Endothelial cell of umbilical vein (primary cell): ENCODE data around the gene LRRC32. TPM values are rescaled to one million over a fixed set of nuclear protein-coding genes. Genes with fewer than 3 reads are reported as not detected.

Experiments
- BruUV-seq: library from RNA; stranded (reverse); fragments of 400-500 nt; replicated peaks from 2 replicates; lab custom pipeline; 2021; lab: Mats Ljungman, UMichigan
- CTCF ChIA-PET: fragments of 300-600, 350-600 bp; sonication (Branson Sonifier 250); formaldehyde crosslinking; loops from one replicate; lab custom pipeline; 2021; ENCODE audit warnings: antibody characterized with exemption, inconsistent platforms; lab: Charles Lee
- POLR2A ChIA-PET: fragments of 300-600, 350-600 bp; sonication (Branson Sonifier 250); formaldehyde crosslinking; loops from one replicate; lab custom pipeline; 2021; ENCODE audit warnings: antibody characterized with exemption, inconsistent platforms; lab: Charles Lee
- DNase-seq: peaks from one replicate; pipeline ENCODE4 v3.0.0-alpha.2; 2011; ENCODE audit warnings: low read depth, low spot score
- FAIRE-seq: peaks from 2 replicates; lab custom pipeline; 2011; peaks lifted over from hg19 to GRCh38; lab: Jason Lieb, UNC
- H2AFZ ChIP-seq: 2 replicates; pipeline ENCODE4 v1.6.0; 2012; ENCODE audit warnings: low read depth, low read length, control low read depth, inconsistent platforms
- H3K27ac ChIP-seq: 2 replicates; pipeline ENCODE4 v1.5.1; 2011; ENCODE audit warnings: low read depth, mild to moderate bottlenecking, control low read depth, low read length, moderate library complexity; ENCODE audit not compliant: insufficient read depth
- H3K27me3 ChIP-seq, 2 experiments: 2 replicates each; pipeline versions ENCODE4 v1.6.0 to v1.6.1; 2011; ENCODE audit warnings: low read length in 2 of 2, mixed read lengths in 1 of 2; ENCODE audit not compliant: control insufficient read depth in 2 of 2, insufficient read depth in 2 of 2
- H3K36me3 ChIP-seq, 2 experiments: 2 replicates in 1 of 2; 3 replicates in 1 of 2; pipeline ENCODE4 v1.5.1; 2011; ENCODE audit warnings: low read length in 2 of 2, mild to moderate bottlenecking in 1 of 2, moderate library complexity in 1 of 2; ENCODE audit not compliant: control insufficient read depth in 2 of 2, insufficient read depth in 2 of 2; ENCODE audit errors: extremely low read depth in 1 of 2
- H3K4me1 ChIP-seq: 3 replicates; pipeline ENCODE4 v1.5.1; 2011; ENCODE audit warnings: mild to moderate bottlenecking, low read length; ENCODE audit not compliant: control insufficient read depth, insufficient read depth; ENCODE audit errors: extremely low read depth
- H3K4me2 ChIP-seq: 2 replicates; pipeline ENCODE4 v1.6.1; 2011; ENCODE audit warnings: low read length, control low read depth, mixed read lengths; ENCODE audit not compliant: insufficient read depth
- H3K4me3 ChIP-seq, 3 experiments: fragments of 200-600 bp in 1 of 3; sonication (generic), shearing (Covaris generic) in 1 of 3; replicated peaks in 1 of 3; 2 replicates each; pipeline ENCODE4 v1.5.1; 2011 to 2016; ENCODE audit warnings: control low read depth in 3 of 3, low read length in 3 of 3, mild to moderate bottlenecking in 2 of 3, inconsistent platforms in 1 of 3, low read depth in 1 of 3, moderate library complexity in 1 of 3; ENCODE audit not compliant: insufficient read depth in 1 of 3
- H3K79me2 ChIP-seq: 2 replicates; pipeline ENCODE4 v1.6.0; 2012; ENCODE audit warnings: low read length, inconsistent platforms; ENCODE audit not compliant: control insufficient read depth, insufficient read depth
- H3K9ac ChIP-seq: replicated peaks from 2 replicates; pipeline ENCODE3; 2011; ENCODE audit warnings: low read length, control low read depth; ENCODE audit not compliant: insufficient read depth; ENCODE audit errors: extremely low read depth
- H3K9me1 ChIP-seq: replicated peaks from 3 replicates; pipeline ENCODE4 v1.6.0; 2011; ENCODE audit warnings: mild to moderate bottlenecking, low read length; ENCODE audit not compliant: control insufficient read depth, insufficient read depth; ENCODE audit errors: extremely low read depth
- H3K9me3 ChIP-seq: replicated peaks from 2 replicates; pipeline ENCODE4 v1.5.1; 2012; ENCODE audit warnings: low read length, inconsistent platforms; ENCODE audit not compliant: control insufficient read depth, insufficient read depth
- H4K20me1 ChIP-seq: replicated peaks from 2 replicates; pipeline ENCODE3; 2011; ENCODE audit warnings: mild to moderate bottlenecking, low read length; ENCODE audit not compliant: control insufficient read depth, insufficient read depth; ENCODE audit errors: extremely low read depth
- EZH2 ChIP-seq: IDR thresholded peaks from 2 replicates; pipeline ENCODE4 v1.6.1; 2012; ENCODE audit warnings: borderline replicate concordance, low read depth, mild to moderate bottlenecking, moderate library complexity, low read length, inconsistent platforms; ENCODE audit not compliant: severe bottlenecking
- FOS ChIP-seq: IDR thresholded peaks from 2 replicates; pipeline ENCODE4 v1.6.1; 2011; ENCODE audit warnings: mild to moderate bottlenecking, low read length, moderate library complexity, borderline replicate concordance; ENCODE audit not compliant: insufficient read depth
- MAX ChIP-seq: IDR thresholded peaks from 2 replicates; pipeline ENCODE4 v1.6.1; 2011; ENCODE audit not compliant: insufficient read depth, insufficient read length
- MYC ChIP-seq: IDR thresholded peaks from one replicate; pipeline ENCODE4 v1.6.1; 2011; ENCODE audit warnings: mild to moderate bottlenecking, low read depth, low read length
- POLR2A ChIP-seq: IDR thresholded peaks from 2 replicates; pipeline ENCODE4 v1.6.1; 2012; ENCODE audit warnings: low read depth, mild to moderate bottlenecking, control low read depth, low read length
- POLR2AphosphoS5 ChIP-seq: IDR thresholded peaks from 2 replicates; pipeline ENCODE4 v1.6.1; 2012; ENCODE audit warnings: low read depth, mild to moderate bottlenecking, control low read depth, low read length, moderate library complexity; ENCODE audit not compliant: insufficient read depth
- dilution Hi-C: fragments of 300-500 bp; cut with MboI; formaldehyde crosslinking; loops from one replicate; pipeline ENCODE4 v1.15.0; 2019; ENCODE audit warnings: low sequenced_read_pairs; ENCODE audit not compliant: extremely low pct_ligation_motif_present
- intact Hi-C: fragments of 100-400 bp; cut with micrococcal nuclease; formaldehyde crosslinking; loops from one replicate; pipeline ENCODE4 v1.10.0; 2022
- polyA plus RNA-seq, 4 experiments: library from polyadenylated mRNA; depleted of rRNA in 3 of 4; stranded (reverse) in 3 of 4; unstranded in 1 of 4; fragments of >200 nt; gene quantifications; 2 replicates each; pipeline versions ENCODE4 v1.2.1 to v1.2.3, GENCODE V29; 2011 to 2012; ENCODE audit warnings: missing spikeins in 1 of 4
- total RNA-seq: library from RNA; stranded (reverse); gene quantifications from 2 replicates; pipeline ENCODE4 v1.2.3, GENCODE V29; 2021

LRRC32 gene
- total and polyA plus RNA-seq, 2 donors (not counting 3 experiments of a cell fraction or from before 2014, with no cell fraction given), result 77.2 to 117 TPM

GRCh38 chr11:76663486-76663810 is 7.1 kb downstream of the LRRC32 start:
- Histone ChIP-seq H3K9me3 (no peaks in the 10 kb centered on the region), H3K9ac (no peak overlapping the region), H3K4me2 (no peak overlapping the region), H3K4me3 (no peak overlapping the region), H3K36me3 (peaks cover 0 to 44% of the 10 kb centered on the region in 2 experiments), H4K20me1 (no peaks in the 10 kb centered on the region), H3K4me1 (peaks cover 46% of the 10 kb centered on the region), H3K9me1 (no peaks in the 10 kb centered on the region), H3K27ac (no peak overlapping the region), H3K27me3 (no peaks in the 10 kb centered on the region), H3K79me2 (peaks cover 6% of the 10 kb centered on the region), H2AFZ (no peak overlapping the region)
- DNase-seq, result no peak
- POLR2A ChIA-PET, result no interaction called here
- TF ChIP-seq POLR2AphosphoS5 (no peak), POLR2A (no peak), EZH2 (no peak), MYC (no peak)
- no peak for FAIRE-seq
- intact Hi-C loops (no loop called here), dilution Hi-C loops (no loop called here)
- CTCF ChIA-PET, result interaction anchor here (0.9 to 2.0 kb wide), 4 partner anchors 9 to 52 kb away, joined by 3 to 11 read pairs (median 4); no protein-coding TSS in a partner anchor
- no TSS peak for BruUV-seq

- H3K4me2 ChIP-seq, result no peak overlapping the region
- dilution Hi-C loops, result no loop called here
- POLR2A ChIA-PET, result no interaction called here
Observed at GRCh38 chr11:76662656-76663485, 7.7 kb downstream of the LRRC32 start.

More at GRCh38 chr11:76662656-76663485, 7.7 kb downstream of the LRRC32 start:
- Histone ChIP-seq H3K9me3 (no peaks in the 10 kb centered on the region), H2AFZ (no peak overlapping the region), H3K27me3 (no peaks in the 10 kb centered on the region), H3K4me3 (no peak overlapping the region), H3K9ac (no peak overlapping the region), H3K36me3 (peaks cover 0 to 50% of the 10 kb centered on the region in 2 experiments), H4K20me1 (no peaks in the 10 kb centered on the region), H3K27ac (no peak overlapping the region), H3K4me1 (peaks cover 41% of the 10 kb centered on the region), H3K9me1 (no peaks in the 10 kb centered on the region), H3K79me2 (peaks cover 3% of the 10 kb centered on the region)
- no peak for TF ChIP-seq POLR2AphosphoS5
- no peak for TF ChIP-seq MAX
- no peak for TF ChIP-seq FOS
- TF ChIP-seq EZH2, result no peak
- intact Hi-C loops, result no loop called here
- CTCF ChIA-PET, result interaction anchor here (0.9 to 1.7 kb wide), 2 partner anchors 9 to 51 kb away, joined by 3 to 4 read pairs; no protein-coding TSS in a partner anchor
- no peak for FAIRE-seq
- DNase-seq, result no peak
- BruUV-seq, result no TSS peak
